Stimulated activated CD4-positive, alpha-beta T cell treated with anti-CD3 and anti-CD28 coated beads, Interleukin-4, amount 100 ng/mL, for 48 hours (primary cell): ENCODE data around the gene MYO18A.

Experiments used
- DNase-seq, 2 donors: peaks; one replicate each; pipeline ENCODE4 v3.0.0-alpha.2; 2020; ENCODE audit warnings: low read depth in 2 of 2

MYO18A gene

DNA sequence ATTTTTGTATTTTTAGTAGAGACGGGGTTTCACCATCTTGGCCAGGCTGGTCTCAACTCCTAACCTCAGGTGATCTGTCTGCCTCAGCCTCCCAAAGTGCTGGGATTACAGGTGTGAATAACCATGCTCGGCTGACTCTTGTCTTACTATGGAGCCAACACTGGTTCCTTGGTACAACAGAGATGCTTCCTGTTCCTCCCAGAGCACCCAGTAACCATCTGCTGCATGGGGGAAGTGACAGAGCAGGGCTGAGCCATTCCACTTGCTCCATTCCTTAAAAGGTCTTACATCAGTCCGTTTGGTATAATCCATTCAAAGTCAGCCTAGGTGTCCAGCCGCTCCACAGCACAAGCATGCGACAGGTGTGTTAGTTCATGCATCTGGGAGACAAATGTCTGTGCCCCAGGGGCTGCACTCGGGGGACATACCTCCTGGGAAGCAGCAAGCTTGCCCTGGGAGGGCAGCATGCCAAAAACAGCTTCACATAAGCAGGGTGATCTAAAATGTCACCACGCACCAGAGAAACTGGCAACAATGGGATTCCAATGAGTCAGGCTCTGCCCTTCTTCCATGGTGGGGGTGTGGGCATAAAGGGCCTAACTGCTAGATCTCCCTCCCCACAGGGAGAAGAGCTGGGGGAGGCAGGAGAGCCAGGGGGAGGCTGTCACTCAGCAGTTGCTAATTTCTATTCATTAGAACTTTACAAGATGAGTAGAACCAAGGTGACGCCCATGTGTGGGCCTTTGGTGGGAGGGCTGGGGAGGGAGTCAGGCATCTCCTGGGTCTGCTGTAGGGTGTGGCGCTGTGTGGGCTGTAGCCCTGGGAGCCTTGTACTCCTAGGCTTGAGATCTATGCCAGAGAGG lies 101.8 kb downstream of the MYO18A start:
- DNase-seq = no peak

DNA sequence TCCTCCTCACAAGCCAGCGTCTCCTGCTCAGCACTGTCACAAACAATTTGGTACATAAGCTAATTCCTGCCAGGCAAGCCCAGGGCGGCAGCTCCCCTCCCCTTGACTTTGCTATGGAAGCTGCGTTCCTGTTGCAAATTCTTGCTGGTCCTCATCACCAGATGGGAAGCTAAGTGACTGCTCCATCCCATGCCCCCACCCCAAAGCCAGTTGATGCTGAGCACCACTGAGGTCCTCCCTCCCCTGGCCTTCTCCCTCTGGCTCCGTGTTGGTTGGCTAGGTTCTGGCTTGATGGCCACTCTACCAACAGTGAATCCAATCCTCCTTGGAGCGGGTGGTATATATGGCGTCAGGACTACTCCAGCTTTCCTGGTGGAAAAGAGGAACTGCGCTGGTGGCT lies 102.9 kb downstream of the MYO18A start:
- DNase-seq = no peak

DNA sequence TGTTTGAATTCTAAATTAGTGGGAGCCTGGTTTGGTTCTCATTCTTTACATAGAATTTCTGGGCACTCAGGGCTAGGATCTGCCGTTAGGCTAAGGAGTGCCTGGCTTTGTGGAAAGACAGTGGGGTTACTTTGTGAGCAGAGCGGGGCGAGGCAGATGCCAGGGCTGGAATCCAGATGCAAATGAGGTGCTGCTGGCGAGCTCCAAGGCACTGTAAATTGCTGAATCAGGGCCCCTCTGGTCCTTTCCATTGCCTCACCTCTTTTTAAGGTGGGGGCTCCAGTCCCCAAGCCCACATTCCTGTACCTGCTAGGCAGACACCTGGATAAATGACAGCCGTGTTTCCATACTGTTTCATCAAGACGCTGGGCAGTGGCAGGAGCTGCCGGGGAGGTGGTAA lies 103.5 kb downstream of the MYO18A start:
- DNase-seq = no peak

DNA sequence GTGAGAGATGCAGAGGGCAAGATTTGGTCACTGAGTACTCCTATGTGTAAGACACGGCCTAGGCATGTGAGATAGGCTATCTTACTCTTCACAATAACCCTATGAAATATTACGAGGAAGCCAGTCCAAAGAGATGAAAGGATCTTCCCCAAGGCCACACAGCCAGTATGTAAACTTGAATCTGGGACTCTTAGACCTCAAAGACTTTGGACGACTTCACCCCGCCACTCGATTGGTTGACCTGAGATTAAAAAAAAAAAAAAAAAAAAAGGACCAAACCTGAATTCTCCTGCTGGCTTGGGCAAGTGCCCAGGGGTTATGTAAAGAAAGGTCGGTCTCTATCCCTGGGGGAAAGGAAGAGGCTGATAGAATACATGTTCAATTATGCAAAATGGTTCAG lies 104.1 kb downstream of the MYO18A start:
- no peak for DNase-seq

DNA sequence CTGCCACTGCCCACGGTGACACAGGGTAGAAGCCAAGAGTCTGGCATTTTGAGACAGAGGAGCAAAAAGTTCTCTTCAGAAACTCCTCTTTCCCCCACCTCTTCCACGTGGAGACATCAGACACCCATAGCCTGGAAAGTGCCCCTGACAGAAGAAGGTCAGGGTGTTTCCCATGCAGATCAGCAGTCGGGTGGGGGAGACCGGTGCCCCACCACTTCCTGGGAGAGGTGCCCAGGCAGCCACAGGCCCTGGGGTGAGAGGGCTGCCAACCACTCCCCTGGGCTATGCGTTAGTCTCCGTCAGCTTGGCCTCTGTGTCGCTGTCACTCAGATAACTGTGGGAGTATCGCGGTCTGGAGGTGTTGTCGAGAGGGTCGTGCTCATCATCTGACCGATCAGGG lies 105.7 kb downstream of the MYO18A start:
- no peak for DNase-seq

DNA sequence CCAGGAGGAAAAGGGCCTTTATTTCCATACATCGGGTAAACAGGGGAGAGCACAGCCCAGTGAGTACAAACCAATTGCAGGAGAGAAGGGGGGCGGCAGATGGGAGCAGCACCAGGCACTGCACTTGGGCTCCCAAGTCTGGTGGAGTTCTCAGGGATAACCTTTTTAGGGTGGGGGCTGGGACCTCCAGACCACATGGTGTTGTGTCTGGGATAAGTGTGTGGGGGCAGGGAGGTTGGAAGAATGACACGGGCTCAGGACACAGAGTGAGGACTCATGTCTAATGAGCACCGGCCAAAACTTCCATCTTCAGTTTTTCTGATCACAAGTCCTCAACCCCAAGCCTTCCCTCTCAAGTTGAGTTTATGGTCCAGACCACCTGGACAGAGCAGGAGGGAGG lies 106.7 kb downstream of the MYO18A start:
- no peak for DNase-seq

DNA sequence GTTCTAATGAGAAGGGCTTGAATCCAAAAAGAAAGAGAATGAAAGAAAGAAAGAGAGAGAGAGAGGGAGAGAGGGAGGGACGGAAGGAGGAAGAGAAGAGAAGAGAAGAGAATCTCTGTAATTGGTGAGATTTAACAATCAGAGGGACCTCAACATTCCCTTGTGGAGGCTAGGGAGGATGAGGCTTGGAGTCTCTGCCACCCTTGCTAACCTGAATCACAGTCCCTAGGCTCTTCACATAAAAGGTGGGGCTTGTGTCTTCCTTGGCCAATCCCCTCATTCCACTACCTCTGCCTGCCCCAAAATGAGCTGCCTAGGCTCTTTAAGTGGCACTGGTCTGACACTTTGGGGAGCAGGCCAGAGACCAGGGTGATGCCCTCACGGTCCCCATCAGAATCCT lies 107.2 kb downstream of the MYO18A start:
- no peak for DNase-seq

DNA sequence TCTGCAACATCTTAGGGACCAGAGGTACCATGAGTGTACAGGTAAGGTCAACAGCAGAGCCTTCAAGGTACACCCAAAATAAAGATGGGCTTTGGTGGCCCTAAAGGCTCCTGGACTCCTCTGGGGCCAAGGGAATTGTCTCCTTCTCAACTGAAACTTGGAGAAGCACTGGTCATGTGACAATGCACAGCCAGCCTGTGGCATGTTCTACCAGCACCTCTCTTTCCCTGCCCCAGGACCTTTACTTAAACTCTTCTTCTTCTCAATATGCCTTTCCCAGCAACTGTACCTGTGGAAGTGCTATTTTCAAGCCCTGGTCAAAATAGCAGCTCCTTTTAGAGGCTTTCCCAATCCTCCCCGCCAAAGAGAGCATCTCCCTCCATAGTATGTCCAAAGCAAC lies 108.9 kb downstream of the MYO18A start:
- DNase-seq = no peak

DNA sequence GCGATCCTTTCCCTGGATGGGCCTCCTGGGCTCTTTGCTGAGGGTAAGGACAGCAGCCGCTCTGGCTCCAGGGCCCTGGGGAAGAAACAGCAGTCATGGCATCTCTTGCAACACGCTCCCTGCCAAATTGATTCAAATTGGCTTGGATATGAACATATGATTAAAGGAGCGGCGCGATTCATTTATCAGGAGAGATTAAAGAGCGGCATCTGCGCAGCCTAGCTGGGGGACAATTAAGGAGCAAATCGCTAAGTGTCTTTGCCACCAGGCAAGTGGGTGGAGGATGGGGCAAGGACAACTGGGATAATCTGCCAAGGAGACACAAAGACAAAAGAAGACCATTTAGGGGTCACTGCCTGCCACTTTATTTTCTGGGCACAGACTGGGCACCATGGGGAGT lies 109.4 kb downstream of the MYO18A start:
- DNase-seq = no peak

DNA sequence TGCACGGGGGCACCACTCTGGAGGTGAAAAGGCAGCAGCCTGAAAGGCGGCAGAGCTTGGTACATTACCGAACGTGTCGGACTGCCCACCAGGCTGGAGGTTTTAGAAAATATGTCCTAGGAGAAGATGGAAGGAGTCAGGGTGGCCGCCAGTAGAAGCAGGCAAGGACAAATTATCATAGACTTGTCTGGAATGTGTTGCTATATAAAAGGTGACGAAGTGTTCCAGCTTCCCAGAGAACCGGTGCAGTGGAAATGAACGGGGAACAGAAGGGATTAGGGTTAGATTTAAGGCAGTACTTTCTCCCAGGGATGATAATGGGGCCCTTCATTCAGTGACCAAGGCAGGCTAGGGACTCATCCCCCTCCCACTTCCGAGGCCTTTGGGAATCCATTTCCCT lies 109.9 kb downstream of the MYO18A start:
- DNase-seq = no peak

DNA sequence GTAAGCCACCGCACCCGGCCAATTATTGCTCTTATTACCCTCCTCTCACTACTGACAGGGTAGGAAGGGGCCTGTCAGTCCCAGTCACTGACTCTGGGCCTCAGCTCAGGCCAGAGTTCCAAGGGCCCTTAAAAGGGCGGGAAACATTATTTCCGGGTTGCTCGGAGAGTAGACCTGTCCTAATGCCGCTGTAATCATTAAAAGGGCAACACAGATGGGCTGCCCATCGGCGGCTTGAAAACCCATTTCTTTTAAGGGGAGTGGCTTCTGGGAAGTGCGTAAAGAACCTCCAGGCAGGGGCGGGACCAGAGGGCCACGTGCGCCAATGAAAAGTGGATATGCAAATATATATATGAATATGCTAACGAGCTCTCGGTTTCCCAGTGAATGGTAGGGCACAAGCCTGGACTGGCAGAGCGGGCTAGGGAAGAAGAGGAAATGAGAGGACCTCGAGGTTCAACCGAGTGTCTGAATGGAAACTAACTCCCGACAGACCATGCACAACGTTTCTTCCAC lies 110.6 kb downstream of the MYO18A start:
- DNase-seq = no peak

DNA sequence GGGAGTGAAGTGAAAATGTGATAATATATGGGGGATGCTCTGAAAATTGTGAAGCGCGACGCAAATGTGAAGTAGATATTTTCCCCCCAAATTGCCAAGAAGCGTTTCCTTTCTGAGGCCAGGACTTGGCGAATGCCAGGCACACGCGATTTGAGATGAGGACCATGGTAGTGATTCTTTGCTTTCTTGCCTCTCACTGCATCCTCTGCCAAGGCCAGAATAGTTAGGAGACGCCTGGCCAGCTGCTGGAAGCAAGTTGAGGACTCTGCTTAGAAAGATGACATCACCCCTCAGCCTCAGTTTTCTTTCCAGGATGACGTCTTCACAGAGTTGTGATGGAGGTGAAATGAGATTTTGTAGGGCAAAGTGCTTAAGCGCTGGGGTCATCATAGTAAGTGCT lies 111.4 kb downstream of the MYO18A start:
- DNase-seq = no peak

DNA sequence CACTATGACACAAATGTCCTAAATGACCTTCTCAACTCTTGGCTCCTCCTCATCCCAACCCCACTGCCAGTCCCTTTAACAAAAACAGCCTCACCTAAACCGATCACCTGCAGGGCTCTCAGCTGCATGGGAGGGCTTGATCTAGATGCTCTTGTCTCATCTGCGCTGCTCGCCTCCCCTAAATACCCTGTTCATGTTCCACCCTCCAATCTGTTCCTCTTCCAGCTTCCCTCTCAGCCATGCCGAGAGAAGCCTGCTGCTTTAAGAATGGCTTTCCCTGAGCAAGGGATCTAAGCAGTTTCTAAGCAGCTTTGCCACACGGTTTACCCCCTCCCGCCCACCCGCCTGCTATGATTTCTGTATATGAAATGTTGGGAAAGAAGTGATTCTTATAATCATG lies 113.6 kb downstream of the MYO18A start:
- no peak for DNase-seq

DNA sequence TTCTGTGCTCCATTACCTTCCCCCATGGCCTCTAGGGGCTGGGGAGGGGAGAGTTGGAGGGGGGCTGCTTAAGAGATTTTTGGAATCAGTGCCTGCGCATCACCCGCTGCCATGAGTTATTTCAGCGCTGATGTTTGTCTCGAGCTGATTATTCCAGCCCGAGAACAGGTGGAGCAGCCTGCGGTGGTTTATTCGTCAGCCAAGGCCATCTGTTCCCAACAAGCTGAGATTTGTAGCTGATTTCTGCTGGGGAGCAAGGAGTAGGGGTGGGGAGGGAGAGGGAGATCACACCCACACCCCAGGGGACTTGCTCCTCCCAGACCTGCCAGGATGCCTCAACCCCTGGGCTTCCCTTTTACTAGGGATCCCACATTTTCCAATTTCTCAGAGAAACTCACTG lies 114.2 kb downstream of the MYO18A start:
- no peak for DNase-seq

DNA sequence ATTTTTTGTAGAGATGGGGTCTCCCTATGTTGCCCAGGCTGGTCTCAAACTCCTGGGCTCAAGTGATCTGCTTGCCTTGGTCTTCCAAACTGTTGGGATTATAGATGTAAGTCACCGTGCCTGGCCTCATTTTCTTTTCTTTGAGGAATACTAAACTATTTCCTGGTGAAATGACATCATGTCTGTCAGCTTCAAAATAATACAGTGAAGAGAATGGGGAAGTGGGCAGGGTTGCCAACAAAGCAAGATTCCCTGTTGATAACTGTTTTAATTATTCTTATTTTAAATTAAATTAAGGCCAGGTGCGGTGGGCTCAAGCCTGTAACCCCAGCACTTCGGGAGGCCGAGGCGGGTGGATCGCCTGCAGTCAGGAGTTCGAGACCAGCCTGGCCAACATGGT lies 116.2 kb downstream of the MYO18A start:
- no peak for DNase-seq

DNA sequence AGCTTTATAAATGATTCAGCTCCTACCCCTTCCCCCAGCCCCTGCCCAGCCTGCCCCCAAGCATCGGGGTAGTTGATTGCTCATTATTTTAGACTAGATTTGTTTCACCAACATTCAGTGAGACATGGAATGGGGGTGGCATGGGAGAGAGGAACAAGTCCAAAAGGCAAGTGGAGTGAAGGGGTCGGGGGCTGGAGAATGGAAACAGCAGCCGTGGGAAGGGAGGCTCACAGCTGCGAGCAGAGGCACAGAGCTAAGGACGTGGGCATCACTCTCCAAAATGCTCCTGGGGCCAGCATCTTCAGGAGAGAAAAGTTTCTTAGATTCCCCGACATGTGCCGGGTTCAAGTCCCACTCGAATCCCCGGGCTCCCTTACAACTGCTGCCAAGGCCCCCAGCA lies 118.0 kb downstream of the MYO18A start:
- DNase-seq = no peak

DNA sequence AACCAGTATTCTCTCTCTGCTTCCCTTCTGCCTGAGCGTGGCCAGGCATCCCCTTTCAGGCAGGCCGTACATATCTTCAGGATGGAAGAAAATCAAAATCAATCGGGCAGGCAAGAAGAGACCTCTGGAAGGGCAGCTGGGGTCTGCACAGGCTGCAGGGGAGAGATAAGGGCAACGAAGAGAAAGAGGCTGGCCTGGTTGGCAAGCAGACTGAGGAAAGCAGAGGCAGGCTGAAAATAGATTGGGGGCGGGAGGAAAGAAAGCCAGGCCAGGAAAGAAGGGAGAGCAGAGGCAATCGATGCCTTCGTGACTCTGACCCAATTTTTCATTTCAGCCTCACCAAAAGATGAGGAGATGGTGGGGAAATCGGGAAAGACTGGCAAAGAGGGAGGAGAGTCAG lies 119.2 kb downstream of the MYO18A start:
- DNase-seq = no peak

DNA sequence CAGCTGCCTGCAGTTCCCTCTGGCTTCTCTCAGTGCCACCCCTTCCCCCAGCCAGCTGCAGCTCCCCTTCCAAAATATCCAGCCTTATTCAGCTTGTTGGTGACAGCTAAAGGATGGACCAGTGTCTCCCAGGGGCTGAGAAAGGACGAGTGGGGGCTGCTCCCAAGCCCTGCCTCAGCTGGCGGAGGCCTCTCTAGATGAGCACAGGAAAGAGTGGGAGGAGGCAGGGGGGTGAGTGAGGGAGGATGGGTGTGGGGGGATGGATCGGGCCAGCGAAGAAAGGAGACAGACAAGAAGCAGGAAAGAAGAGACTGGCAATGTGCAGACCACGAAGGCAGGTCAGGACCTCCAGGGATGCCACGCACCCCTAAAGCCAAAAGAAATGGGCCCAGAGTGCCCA lies 119.7 kb downstream of the MYO18A start:
- no peak for DNase-seq

DNA sequence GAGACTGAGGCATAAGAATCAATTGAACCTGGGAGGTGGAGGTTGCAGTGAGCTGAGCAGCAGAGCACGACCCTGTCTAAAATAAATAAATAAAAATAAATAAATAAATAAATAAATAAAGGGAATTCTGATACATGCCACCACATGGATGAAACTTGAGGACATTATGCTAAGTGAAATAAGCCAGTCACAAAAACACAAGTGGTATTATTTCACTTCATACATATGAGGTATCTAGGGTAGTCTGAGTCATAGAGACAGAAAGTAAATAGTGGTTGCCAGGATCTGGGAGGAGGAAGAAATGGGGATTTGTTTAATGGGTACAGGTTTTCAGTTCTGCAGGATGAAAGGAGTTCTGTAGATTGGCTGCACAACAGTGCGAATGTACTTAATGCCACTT lies 120.9 kb downstream of the MYO18A start:
- DNase-seq = no peak

DNA sequence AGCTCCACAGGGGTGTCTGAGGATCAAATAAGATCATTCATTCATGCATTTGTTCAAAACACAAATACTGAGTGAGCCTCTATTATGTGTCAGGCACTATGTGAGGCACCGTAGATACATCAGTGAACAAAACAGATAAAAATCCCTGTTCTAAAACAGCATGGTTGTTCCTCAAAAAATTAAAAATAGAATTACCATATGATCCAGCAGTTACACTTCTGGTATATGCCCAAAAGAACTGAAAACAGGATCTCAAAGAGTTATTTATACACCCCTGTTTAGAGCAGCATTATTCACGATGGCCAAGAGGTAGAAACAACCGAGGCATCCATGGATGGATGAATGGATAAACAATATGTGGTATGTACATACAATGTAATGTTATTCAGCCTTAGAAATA lies 121.8 kb downstream of the MYO18A start:
- no peak for DNase-seq

DNA sequence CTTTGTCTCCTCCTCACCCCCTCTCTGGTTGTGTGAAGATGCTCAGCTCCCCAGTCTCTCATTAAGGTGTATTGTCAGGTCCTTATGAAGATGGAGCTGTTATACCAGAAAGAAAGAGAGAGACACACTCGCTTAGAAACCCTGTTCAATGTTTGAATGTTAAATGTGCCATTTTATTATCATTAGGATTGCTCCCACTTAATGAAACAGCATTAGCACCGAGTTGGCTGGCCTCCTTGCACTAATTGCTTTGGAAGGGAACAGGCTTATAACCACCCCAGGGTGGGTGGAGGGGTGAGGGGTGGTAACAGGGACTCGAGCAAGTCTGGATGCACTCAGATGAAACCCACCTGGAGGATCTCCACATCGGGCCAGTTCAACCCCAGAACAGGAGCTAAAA lies 122.8 kb downstream of the MYO18A start:
- DNase-seq = no peak

DNA sequence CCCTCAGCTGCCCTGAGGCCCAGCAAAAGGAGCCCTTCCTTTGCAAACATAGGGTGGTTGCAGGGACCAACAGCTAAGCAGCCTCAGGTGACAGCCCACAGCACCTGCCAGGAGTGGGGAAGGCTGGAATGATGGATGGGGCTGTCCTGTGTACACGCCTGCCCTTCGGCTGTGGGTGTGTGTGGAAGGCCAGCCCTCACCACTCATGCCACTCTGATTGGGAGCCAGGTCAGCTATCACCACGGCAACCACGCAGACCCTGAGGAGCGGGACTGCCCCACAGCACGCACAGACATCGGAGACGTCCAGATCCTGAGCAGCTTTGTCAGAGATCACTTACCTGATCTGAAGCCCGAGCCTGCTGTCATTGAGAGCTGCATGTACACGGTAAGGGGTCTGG lies 125.4 kb downstream of the MYO18A start:
- DNase-seq = no peak

DNA sequence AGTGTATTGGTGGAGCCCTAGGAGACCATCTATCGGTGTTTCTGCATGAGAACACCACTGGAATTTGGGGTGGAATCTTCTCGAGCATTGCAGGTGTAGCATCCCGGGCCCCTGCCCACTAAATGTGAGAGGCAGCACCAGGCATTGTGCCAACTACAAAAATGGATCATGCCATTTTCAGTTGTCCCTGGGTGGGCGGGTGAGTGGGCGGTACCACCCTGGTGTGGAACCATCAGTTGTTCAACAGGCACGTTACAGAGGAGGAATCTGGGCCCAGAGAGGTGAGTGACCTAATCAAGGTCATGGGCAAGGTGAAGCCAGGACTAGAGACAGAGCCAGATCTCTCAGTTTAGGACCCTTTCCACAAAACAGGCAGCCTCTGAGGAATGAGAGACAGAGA lies 128.5 kb downstream of the MYO18A start:
- DNase-seq = no peak

DNA sequence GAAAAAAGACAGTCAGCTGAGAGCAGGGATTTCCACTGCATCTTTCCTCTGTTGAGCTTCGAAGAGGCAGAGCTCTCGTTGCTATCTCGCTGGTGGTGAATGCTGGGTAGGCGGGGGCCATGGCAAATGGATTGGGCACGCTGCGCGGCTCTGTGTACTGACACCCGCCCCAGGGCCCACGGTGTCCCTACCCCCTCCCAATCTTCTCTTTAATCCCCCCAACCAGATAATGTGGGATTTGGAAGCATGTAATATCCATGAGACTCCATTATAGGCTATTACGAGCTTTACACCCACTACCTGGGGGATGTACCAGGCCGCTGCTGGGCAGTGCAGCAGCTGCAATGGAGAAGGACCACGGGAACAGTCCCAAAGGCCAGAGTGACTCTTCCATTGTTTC lies 129.0 kb downstream of the MYO18A start:
- no peak for DNase-seq
